ENCODE results near the gene PPM1E.

- TF ChIP-seq CTCF (optimal IDR thresholded peaks at IDR 0.05 in 1 of 3, IDR thresholded peaks at IDR 0.05 in 1 of 3, conservative IDR thresholded peaks at IDR 0.05 in 1 of 3; ENCODE audit: extremely low read depth in 1 of 3, insufficient read depth in 2 of 3, low read length in 3 of 3), result no peak
- no peak for TF ChIP-seq EZH2 (IDR thresholded peaks at IDR 0.05; ENCODE audit: low read length)
Observed at GRCh38 chr17:58969156-58969555, 213.5 kb downstream of the PPM1E start.

All from keratinocyte (primary cell).